HEK293 (cell line): Measurements from ENCODE around the gene DNAJC5.

Experiments
- AEBP2 ChIP-seq: fragments of 450-650 bp; formaldehyde crosslinking; IDR thresholded peaks from 2 replicates; pipeline ENCODE4 v1.5.1; 2016; ENCODE audit warnings: missing biosample characterization, missing genetic modification characterization, borderline replicate concordance
- PATZ1 ChIP-seq: fragments of 450-650 bp; formaldehyde crosslinking; IDR thresholded peaks from 2 replicates; pipeline ENCODE4 v1.5.1; 2016; ENCODE audit warnings: missing biosample characterization, missing genetic modification characterization
- PRDM10 ChIP-seq: fragments of 450-650 bp; formaldehyde crosslinking; IDR thresholded peaks from 2 replicates; pipeline ENCODE4 v1.5.1; 2016; ENCODE audit warnings: missing biosample characterization, missing genetic modification characterization
- RBAK ChIP-seq: fragments of 450-650 bp; formaldehyde crosslinking; IDR thresholded peaks from 2 replicates; pipeline ENCODE4 v1.5.1; 2016; ENCODE audit warnings: missing biosample characterization, missing genetic modification characterization
- SCRT2 ChIP-seq: fragments of 450-650 bp; formaldehyde crosslinking; IDR thresholded peaks from 2 replicates; pipeline ENCODE4 v1.5.1; 2016; ENCODE audit warnings: missing biosample characterization, missing genetic modification characterization
- SETDB1 ChIP-seq: IDR thresholded peaks from one replicate; pipeline ENCODE4 v1.6.1; 2017; ENCODE audit warnings: mild to moderate bottlenecking, low read length, moderate library complexity, mixed read lengths; ENCODE audit not compliant: insufficient read length
- SP2 ChIP-seq: fragments of 450-650 bp; formaldehyde crosslinking; IDR thresholded peaks from 2 replicates; pipeline ENCODE4 v1.5.1; 2016; ENCODE audit warnings: missing biosample characterization, missing genetic modification characterization
- SP3 ChIP-seq: fragments of 450-650 bp; formaldehyde crosslinking; IDR thresholded peaks from 2 replicates; pipeline ENCODE4 v1.5.1; 2016; ENCODE audit warnings: missing biosample characterization, missing genetic modification characterization
- SP7 ChIP-seq: fragments of 450-650 bp; formaldehyde crosslinking; IDR thresholded peaks from 2 replicates; pipeline ENCODE4 v1.5.1; 2016; ENCODE audit warnings: missing biosample characterization, missing genetic modification characterization
- ZBTB6 ChIP-seq: fragments of 450-650 bp; formaldehyde crosslinking; IDR thresholded peaks from 2 replicates; pipeline ENCODE4 v1.5.1; 2017; ENCODE audit warnings: missing biosample characterization, missing genetic modification characterization
- ZBTB8A ChIP-seq: fragments of 450-650 bp; formaldehyde crosslinking; IDR thresholded peaks from 2 replicates; pipeline ENCODE4 v1.5.1; 2016; ENCODE audit warnings: missing biosample characterization, missing genetic modification characterization
- ZEB2 ChIP-seq: fragments of 450-650 bp; formaldehyde crosslinking; IDR thresholded peaks from 2 replicates; pipeline ENCODE4 v1.5.1; 2016; ENCODE audit warnings: missing biosample characterization, missing genetic modification characterization
- ZNF10 ChIP-seq: fragments of 450-650 bp; formaldehyde crosslinking; IDR thresholded peaks from 2 replicates; pipeline ENCODE4 v1.5.1; 2017; ENCODE audit warnings: missing biosample characterization, missing genetic modification characterization
- ZNF114 ChIP-seq: fragments of 450-650 bp; formaldehyde crosslinking; IDR thresholded peaks from 2 replicates; pipeline ENCODE4 v1.5.0; 2017; ENCODE audit warnings: missing biosample characterization, missing genetic modification characterization
- ZNF16 ChIP-seq: fragments of 450-650 bp; formaldehyde crosslinking; IDR thresholded peaks from 2 replicates; pipeline ENCODE4 v1.5.1; 2016; ENCODE audit warnings: low read depth, missing biosample characterization, missing genetic modification characterization
- ZNF24 ChIP-seq: fragments of 450-650 bp; formaldehyde crosslinking; IDR thresholded peaks from 2 replicates; pipeline ENCODE4 v1.5.1; 2016; ENCODE audit warnings: missing biosample characterization, missing genetic modification characterization
- ZNF280D ChIP-seq: fragments of 450-650 bp; formaldehyde crosslinking; IDR thresholded peaks from 2 replicates; pipeline ENCODE4 v1.5.1; 2016; ENCODE audit warnings: missing biosample characterization, missing genetic modification characterization
- ZNF366 ChIP-seq: fragments of 450-650 bp; formaldehyde crosslinking; conservative IDR thresholded peaks from 2 replicates; pipeline ENCODE4 v1.5.1; 2016; ENCODE audit warnings: missing biosample characterization, missing genetic modification characterization
- ZNF416 ChIP-seq: fragments of 450-650 bp; formaldehyde crosslinking; IDR thresholded peaks from 2 replicates; pipeline ENCODE4 v1.5.1; 2016; ENCODE audit warnings: missing biosample characterization, missing genetic modification characterization
- ZNF426 ChIP-seq: fragments of 450-650 bp; formaldehyde crosslinking; IDR thresholded peaks from 2 replicates; pipeline ENCODE4 v1.5.1; 2017; ENCODE audit warnings: missing biosample characterization, missing genetic modification characterization, mild to moderate bottlenecking, inconsistent platforms, moderate library complexity
- ZNF48 ChIP-seq: fragments of 450-650 bp; formaldehyde crosslinking; IDR thresholded peaks from 2 replicates; pipeline ENCODE4 v1.5.1; 2016; ENCODE audit warnings: missing biosample characterization, missing genetic modification characterization
- ZNF501 ChIP-seq: fragments of 450-650 bp; formaldehyde crosslinking; IDR thresholded peaks from 2 replicates; pipeline ENCODE4 v1.5.1; 2016; ENCODE audit warnings: missing biosample characterization, missing genetic modification characterization
- ZNF660 ChIP-seq: fragments of 450-650 bp; IDR thresholded peaks from 2 replicates; pipeline ENCODE4 v1.5.1; 2018; ENCODE audit warnings: missing biosample characterization, mild to moderate bottlenecking, missing genetic modification characterization
- ZNF664 ChIP-seq: fragments of 450-650 bp; formaldehyde crosslinking; IDR thresholded peaks from 2 replicates; pipeline ENCODE4 v1.5.1; 2016; ENCODE audit warnings: missing biosample characterization, missing genetic modification characterization
- ZNF768 ChIP-seq: fragments of 450-650 bp; formaldehyde crosslinking; IDR thresholded peaks from 2 replicates; pipeline ENCODE4 v1.5.1; 2018; ENCODE audit warnings: missing biosample characterization, mild to moderate bottlenecking, missing genetic modification characterization
- TF ChIP-seq, protein P1 (sequence below): fragments of 450-650 bp; formaldehyde crosslinking; IDR thresholded peaks from 2 replicates; pipeline ENCODE4 v1.5.1; 2017; ENCODE audit warnings: missing biosample characterization, missing genetic modification characterization

Gene DNAJC5

DNA sequence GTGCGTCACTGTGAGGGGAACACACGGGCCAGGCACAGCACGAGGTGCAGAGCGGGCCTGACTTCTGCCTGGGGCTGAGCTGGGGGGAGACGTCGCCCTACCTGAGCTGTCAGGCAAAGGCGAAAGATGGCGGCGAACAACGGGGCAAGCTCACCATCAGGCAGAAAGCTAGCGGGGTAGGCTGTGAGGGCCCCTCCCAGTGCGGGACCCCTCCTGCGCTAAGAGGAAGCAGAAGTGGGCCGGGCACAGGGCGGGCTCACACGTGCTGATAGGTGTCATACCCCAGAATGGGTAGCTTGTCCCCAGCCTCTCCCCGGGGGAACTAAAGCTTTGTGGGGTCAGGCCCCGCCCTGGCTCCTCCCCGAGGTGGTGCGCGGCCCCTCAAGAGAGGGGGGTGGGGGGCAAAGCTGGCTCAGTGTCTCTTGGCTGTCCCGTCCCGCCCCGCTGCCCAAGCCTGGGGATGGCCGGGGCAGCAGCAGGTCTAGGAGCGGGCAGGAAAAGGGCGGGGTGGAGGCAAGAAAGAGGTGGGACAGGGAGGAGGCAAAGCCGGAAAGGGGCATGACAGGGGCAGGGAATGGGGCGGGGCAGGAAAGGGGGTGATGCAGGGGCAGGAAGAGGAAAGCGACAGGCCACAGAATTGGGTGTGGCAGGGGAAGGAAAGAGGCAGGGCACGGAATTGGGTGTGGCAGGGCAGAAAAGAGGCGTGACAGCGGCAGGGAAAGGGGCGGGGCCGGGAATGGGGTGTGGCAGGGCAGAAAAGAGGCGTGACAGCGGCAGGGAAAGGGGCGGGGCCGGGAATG is 46.6 kb downstream of the DNAJC5 start (continued):
- peak; percentile 32; the same call in 1 of the 2 replicates for TF ChIP-seq ZNF366 (tag by site-specific recombination)
- TF ChIP-seq RBAK (tag by site-specific recombination), result no peak
- TF ChIP-seq SETDB1, result no peak
- TF ChIP-seq ZNF24 (tag by site-specific recombination), result no peak
- no peak for TF ChIP-seq AEBP2 (tag by site-specific recombination)
- no peak for TF ChIP-seq ZNF10 (tag by site-specific recombination)
- no peak for TF ChIP-seq ZNF664
- TF ChIP-seq SP2 (tag by site-specific recombination), result peak; percentile 79
- TF ChIP-seq ZNF501 (tag by site-specific recombination), result no peak
- TF ChIP-seq ZEB2 (tag by site-specific recombination), result no peak
- no peak for TF ChIP-seq ZNF660 (tag by site-specific recombination)
- no peak for TF ChIP-seq ZNF16 (tag by site-specific recombination)
- no peak for TF ChIP-seq ZNF48 (tag by site-specific recombination)
- no peak for TF ChIP-seq ZNF416 (tag by site-specific recombination)
- no peak for TF ChIP-seq ZBTB6 (tag by site-specific recombination)
- TF ChIP-seq ZNF280D (tag by site-specific recombination), result no peak
- peak; percentile 81 for TF ChIP-seq PATZ1 (tag by site-specific recombination)
- TF ChIP-seq SCRT2, result peak; percentile 35; the same call in 1 of the 2 replicates
- no peak for TF ChIP-seq ZNF426 (tag by site-specific recombination)
- peak; percentile 69 for TF ChIP-seq ZBTB8A (tag by site-specific recombination)
- peak; percentile 53; the same call in 1 of the 2 replicates for TF ChIP-seq SP7 (tag by site-specific recombination)
- TF ChIP-seq, protein P1, sequence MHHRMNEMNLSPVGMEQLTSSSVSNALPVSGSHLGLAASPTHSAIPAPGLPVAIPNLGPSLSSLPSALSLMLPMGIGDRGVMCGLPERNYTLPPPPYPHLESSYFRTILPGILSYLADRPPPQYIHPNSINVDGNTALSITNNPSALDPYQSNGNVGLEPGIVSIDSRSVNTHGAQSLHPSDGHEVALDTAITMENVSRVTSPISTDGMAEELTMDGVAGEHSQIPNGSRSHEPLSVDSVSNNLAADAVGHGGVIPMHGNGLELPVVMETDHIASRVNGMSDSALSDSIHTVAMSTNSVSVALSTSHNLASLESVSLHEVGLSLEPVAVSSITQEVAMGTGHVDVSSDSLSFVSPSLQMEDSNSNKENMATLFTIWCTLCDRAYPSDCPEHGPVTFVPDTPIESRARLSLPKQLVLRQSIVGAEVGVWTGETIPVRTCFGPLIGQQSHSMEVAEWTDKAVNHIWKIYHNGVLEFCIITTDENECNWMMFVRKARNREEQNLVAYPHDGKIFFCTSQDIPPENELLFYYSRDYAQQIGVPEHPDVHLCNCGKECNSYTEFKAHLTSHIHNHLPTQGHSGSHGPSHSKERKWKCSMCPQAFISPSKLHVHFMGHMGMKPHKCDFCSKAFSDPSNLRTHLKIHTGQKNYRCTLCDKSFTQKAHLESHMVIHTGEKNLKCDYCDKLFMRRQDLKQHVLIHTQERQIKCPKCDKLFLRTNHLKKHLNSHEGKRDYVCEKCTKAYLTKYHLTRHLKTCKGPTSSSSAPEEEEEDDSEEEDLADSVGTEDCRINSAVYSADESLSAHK (tag by site-specific recombination), result no peak
- TF ChIP-seq ZNF768 (tag by site-specific recombination), result no peak
- peak; percentile 65 for TF ChIP-seq SP3 (tag by site-specific recombination)
- peak; percentile 62 for TF ChIP-seq PRDM10
- TF ChIP-seq ZNF114 (tag by site-specific recombination), result no peak
